K562 (cell line): ENCODE results near the gene WHAMM. TPM values are rescaled to one million over a fixed set of nuclear protein-coding genes. Genes with fewer than 3 reads are reported as not detected.

Experiments
- ATAC-seq: fragments of 200-7000 bp; cut with Tn5 transposase; 3 replicates; pipeline ENCODE4 v1.9.1; 2020; ENCODE audit warnings: moderate library complexity
- BruUV-seq: library from RNA; stranded (reverse); fragments of 400-500 nt; replicated peaks from 2 replicates; lab custom pipeline; 2021; lab: Mats Ljungman, UMichigan
- CTCF ChIA-PET: fragments of 300-600 bp; formaldehyde crosslinking; extraction: SDS; loops from one replicate; lab custom pipeline; 2021; ENCODE audit warnings: low intra/inter-chr PET ratio; lab: Yijun Ruan, JAX
- POLR2A ChIA-PET: fragments of 300-600, 350-650 bp; sonication (Branson Sonifier 250); formaldehyde crosslinking; extraction: SDS; loops from one replicate; lab custom pipeline; 2021; ENCODE audit warnings: antibody characterized with exemption, inconsistent platforms; lab: Yijun Ruan, JAX
- DNase-seq, 4 experiments: peaks; one replicate each; pipeline versions ENCODE4 v3.0.0 to v3.0.0-alpha.2; 2011 to 2018; ENCODE audit warnings: low spot score in 3 of 4, mixed read lengths in 3 of 4; ENCODE audit errors: extremely low read depth in 1 of 4
- FAIRE-seq: peaks from 2 replicates; lab custom pipeline; 2011; peaks lifted over from hg19 to GRCh38; lab: Jason Lieb, UNC
- H2AFZ ChIP-seq: 2 replicates; pipeline ENCODE4 v1.6.0; 2011; ENCODE audit warnings: low read depth, low read length, control low read depth, inconsistent platforms
- H3K27ac ChIP-seq: fragments of 200-600 bp; 3 replicates; pipeline ENCODE4 v1.8.0; 2011; ENCODE audit warnings: low read depth, mild to moderate bottlenecking, control low read depth, inconsistent platforms, low read length, moderate library complexity, mixed read lengths; ENCODE audit errors: extremely low read depth
- H3K27me3 ChIP-seq, 2 experiments: fragments of 300-600 bp in 1 of 2; 2 replicates in 1 of 2; 3 replicates in 1 of 2; pipeline versions ENCODE4 v1.6.0 to v1.8.0; 2011; ENCODE audit warnings: inconsistent platforms in 2 of 2, low read length in 2 of 2, mild to moderate bottlenecking in 1 of 2, mixed read lengths in 1 of 2, moderate library complexity in 1 of 2; ENCODE audit not compliant: control insufficient read depth in 2 of 2, insufficient read depth in 2 of 2
- H3K36me3 ChIP-seq: fragments of 300-600 bp; 3 replicates; pipeline ENCODE4 v1.8.0; 2011; ENCODE audit warnings: mild to moderate bottlenecking, low read length, inconsistent platforms; ENCODE audit not compliant: control insufficient read depth, insufficient read depth
- H3K4me1 ChIP-seq, 2 experiments: fragments of 200-600 bp in 1 of 2; replicated peaks in 1 of 2; 2 replicates in 1 of 2; 3 replicates in 1 of 2; pipeline versions ENCODE4 v1.5.1 to v1.8.0; 2011; ENCODE audit warnings: inconsistent platforms in 2 of 2, low read length in 2 of 2, mild to moderate bottlenecking in 1 of 2, mixed read lengths in 1 of 2, moderate library complexity in 1 of 2; ENCODE audit not compliant: control insufficient read depth in 2 of 2, insufficient read depth in 2 of 2
- H3K4me2 ChIP-seq: 2 replicates; pipeline ENCODE4 v1.6.1; 2011; ENCODE audit warnings: low read length, control low read depth, inconsistent platforms, mixed read lengths; ENCODE audit not compliant: insufficient read depth
- H3K4me3 ChIP-seq: fragments of 200-600 bp; sonication (generic), shearing (Covaris generic); 2 replicates; pipeline ENCODE4 v1.5.1; 2016; ENCODE audit warnings: control low read depth, inconsistent platforms
- H3K79me2 ChIP-seq: fragments of 200-600 bp; 3 replicates; pipeline ENCODE4 v1.8.0; 2011; ENCODE audit warnings: low read length, inconsistent platforms; ENCODE audit not compliant: control insufficient read depth, insufficient read depth
- H3K9ac ChIP-seq, 2 experiments: 2 replicates each; pipeline versions ENCODE4 v1.6.0 to v1.6.1; 2011; ENCODE audit warnings: low read depth in 2 of 2, low read length in 2 of 2, control low read depth in 1 of 2, inconsistent platforms in 1 of 2, mild to moderate bottlenecking in 1 of 2, mixed read lengths in 1 of 2; ENCODE audit not compliant: insufficient read depth in 1 of 2
- H3K9me1 ChIP-seq: one replicate; pipeline ENCODE4 v1.6.0; 2011; ENCODE audit warnings: inconsistent platforms, mild to moderate bottlenecking, low read length, moderate library complexity; ENCODE audit not compliant: control insufficient read depth, insufficient read depth
- H3K9me3 ChIP-seq: replicated peaks from 2 replicates; pipeline ENCODE4 v1.5.1; 2011; ENCODE audit warnings: low read depth, low read length, inconsistent platforms; ENCODE audit not compliant: control insufficient read depth, insufficient read depth
- H4K20me1 ChIP-seq: replicated peaks from 2 replicates; pipeline ENCODE4 v1.6.1; 2011; ENCODE audit warnings: low read length, inconsistent platforms, mixed read lengths; ENCODE audit not compliant: control insufficient read depth, insufficient read depth
- C11orf30 ChIP-seq: fragments of 450-650 bp; IDR thresholded peaks from 2 replicates; pipeline ENCODE4 v1.6.1; 2016; ENCODE audit warnings: low read depth, mild to moderate bottlenecking
- GTF2E2 ChIP-seq: fragments of 200-800 bp; sonication (Bioruptor generic); IDR thresholded peaks from 2 replicates; pipeline ENCODE4 v1.6.1; 2016; ENCODE audit warnings: missing genetic modification characterization, missing compliant biosample characterization
- HMG20B ChIP-seq: fragments of 250-450 bp; sonication (Bioruptor Pico); IDR thresholded peaks from 2 replicates; pipeline ENCODE4 v1.5.0; 2021; ENCODE audit warnings: mild to moderate bottlenecking
- MAFF ChIP-seq: IDR thresholded peaks from 2 replicates; pipeline ENCODE4 v1.6.1; 2012; ENCODE audit warnings: low read length, improper control_type of control experiment
- MAFG ChIP-seq: fragments of 450-650 bp; conservative IDR thresholded peaks from 2 replicates; pipeline ENCODE4 v1.6.1; 2016; ENCODE audit warnings: missing genetic modification characterization, missing compliant biosample characterization
- MAFK ChIP-seq: IDR thresholded peaks from 2 replicates; pipeline ENCODE4 v1.6.1; 2011; ENCODE audit warnings: low read length, improper control_type of control experiment
- MYC ChIP-seq, 2 experiments: fragments of 250-450 bp in 1 of 2; sonication (Bioruptor Pico) in 1 of 2; IDR thresholded peaks; 2 replicates each; pipeline versions ENCODE4 v1.5.1 to v1.6.1; 2012 to 2021; ENCODE audit warnings: low read depth in 2 of 2, borderline replicate concordance in 1 of 2, improper control_type of control experiment in 1 of 2, low read length in 1 of 2, mild to moderate bottlenecking in 1 of 2, moderate library complexity in 1 of 2
- NFE2L1 ChIP-seq: fragments of 450-650 bp; IDR thresholded peaks from 2 replicates; pipeline ENCODE4 v1.6.1; 2016; ENCODE audit warnings: missing genetic modification characterization, low read depth, mild to moderate bottlenecking, missing compliant biosample characterization, moderate library complexity, borderline replicate concordance
- SMAD2 ChIP-seq: fragments of 150-350 bp; IDR thresholded peaks from 2 replicates; pipeline ENCODE4 v1.6.1; 2014; ENCODE audit warnings: low read depth, mild to moderate bottlenecking, low read length
- ZFP1 ChIP-seq: fragments of 450-650 bp; formaldehyde crosslinking; IDR thresholded peaks from 2 replicates; pipeline ENCODE4 v1.4.0; 2020; ENCODE audit warnings: mild to moderate bottlenecking, mixed read lengths
- ZNF316 ChIP-seq: fragments of 450-650 bp; IDR thresholded peaks from 2 replicates; pipeline ENCODE4 v1.6.1; 2016
- WGBS: fragments of 100-300 bp; shearing (Covaris generic); methylation state at CpG from one replicate; pipeline ENCODE4 v1.1.6; 2016; ENCODE audit warnings: low coverage, mixed read lengths; ENCODE audit not compliant: insufficient coverage; ENCODE audit errors: missing lambda C conversion rate; 5-methylcytosine and 5-hydroxymethylcytosine counted together
- in situ Hi-C: fragments of 300-500 bp; cut with MboI; formaldehyde crosslinking; loops from 4 replicates; pipeline ENCODE4 v1.15.0; 2018; ENCODE audit warnings: inconsistent platforms, mixed read lengths
- intact Hi-C: fragments of 100-400 bp; cut with micrococcal nuclease; formaldehyde crosslinking; loops from 2 replicates; pipeline ENCODE4 v1.14.2; 2022
- polyA plus RNA-seq, 8 experiments: library from polyadenylated mRNA; depleted of rRNA in 4 of 8; stranded (reverse) in 5 of 8; unstranded in 3 of 8; fragments of >200 nt; fragmentation: Nextera tagmentation in 2 of 8; fragmentation: Illumina TruSeq in 1 of 8; extraction: Ambion mirVana in 2 of 8; extraction: Trizol in 1 of 8; gene quantifications; 2 replicates each; pipeline versions ENCODE4 v1.2.1 to v1.2.3, GENCODE V29; 2011 to 2014; ENCODE audit warnings: inconsistent platforms in 1 of 8, missing spikeins in 1 of 8
- total RNA-seq, 7 experiments: library from RNA; depleted of rRNA in 6 of 7; stranded (reverse); fragments of >200 nt in 6 of 7; fragmentation: Illumina TruSeq in 2 of 7; extraction: Trizol in 2 of 7; gene quantifications; 2 replicates each; pipeline versions ENCODE4 v1.2.1 to v1.2.3, GENCODE V29; 2011 to 2021; ENCODE audit warnings: low replicate concordance in 1 of 7
- TF ChIP-seq, protein P1 (sequence below), 2 experiments: IDR thresholded peaks in 1 of 2; conservative IDR thresholded peaks in 1 of 2; 2 replicates each; pipeline ENCODE4 v1.6.1; 2016; ENCODE audit warnings: low read depth in 2 of 2, mild to moderate bottlenecking in 1 of 2, missing compliant biosample characterization in 1 of 2, missing genetic modification characterization in 1 of 2, moderate library complexity in 1 of 2

Gene WHAMM
- total and polyA plus RNA-seq, 9 of the 15 experiments (the other 6 are each of a cell fraction or from before 2014, with no cell fraction given): 2.0 to 4.8 (median 3.6) TPM

DNA sequence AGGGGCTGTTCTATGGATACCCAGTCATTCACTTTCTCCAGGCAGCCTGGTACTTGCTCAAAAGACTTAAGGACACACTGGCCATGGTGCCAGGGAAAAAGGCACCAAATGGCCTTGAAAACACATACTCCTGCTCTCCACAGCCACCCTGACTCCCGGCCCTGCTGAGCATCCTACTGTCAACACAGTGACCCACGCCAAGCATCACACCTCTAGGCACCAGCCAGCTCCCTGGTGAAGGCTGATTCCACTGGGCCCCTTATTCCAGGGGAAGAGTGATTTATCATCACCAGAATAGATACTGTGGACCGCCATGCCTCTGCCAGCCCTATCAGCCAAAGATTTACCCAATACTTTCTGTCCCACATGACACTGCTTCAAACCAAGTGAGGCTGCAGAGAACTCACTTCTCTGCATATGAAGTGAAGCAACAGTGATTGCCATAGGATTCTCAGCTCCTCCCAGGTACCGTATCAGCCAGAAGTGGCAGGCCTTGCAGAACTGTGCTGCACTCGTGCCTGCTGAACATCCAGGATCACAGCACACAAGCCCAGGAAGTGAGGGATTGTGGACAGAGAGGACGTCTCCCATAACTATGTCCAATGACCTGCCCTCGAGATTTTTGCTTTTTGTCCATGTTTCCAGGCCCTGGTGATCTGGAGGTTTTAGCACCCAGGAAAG is 63.7 kb downstream of the WHAMM start:
- DNase-seq: no peak
- no peak for ATAC-seq
- H3K4me1 ChIP-seq: peaks cover 0 to 7% of the 10 kb centered on the region in 2 experiments; a peak in 3 of 5 replicates

DNA sequence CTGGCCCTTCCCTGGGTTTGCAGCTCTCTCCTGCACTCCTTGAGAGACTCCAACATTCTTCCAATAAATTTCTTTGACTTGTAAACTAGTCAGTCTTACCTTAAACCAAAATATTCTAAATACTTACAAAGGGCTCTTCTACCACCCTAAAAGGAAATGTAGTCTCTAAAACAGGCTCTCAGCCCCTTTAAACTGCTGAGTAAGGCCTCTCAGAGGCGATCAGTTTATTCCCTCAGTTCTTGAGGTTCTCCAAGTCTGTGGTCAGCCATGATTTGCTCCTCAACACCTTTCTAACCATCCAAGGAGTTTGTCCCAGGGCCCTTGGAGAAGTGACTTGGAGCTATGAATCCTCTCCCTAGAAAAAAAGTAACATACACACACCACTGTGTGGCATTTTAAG is 64.8 kb downstream of the WHAMM start:
- 5% methylated on average over 1 of the region's 1 CpG for WGBS
- Histone ChIP-seq H3K9me3 (no peaks in the 10 kb centered on the region), H3K4me3 (no peak overlapping the region), H3K9ac (no peak overlapping the region), H3K27ac (no peak overlapping the region), H3K27me3 (peaks cover 36 to 65% of the 10 kb centered on the region in 2 experiments), H4K20me1 (no peaks in the 10 kb centered on the region), H3K36me3 (no peaks in the 10 kb centered on the region), H3K9me1 (no peaks in the 10 kb centered on the region), H2AFZ (no peak overlapping the region), H3K4me2 (no peak overlapping the region), H3K4me1 (peaks cover 0 to 7% of the 10 kb centered on the region in 2 experiments; a peak in 3 of 5 replicates), H3K79me2 (no peaks in the 10 kb centered on the region)
- FAIRE-seq (no peak), ATAC-seq (no peak), DNase-seq (no peak)
- no TSS peak for BruUV-seq
- in situ Hi-C loops: no loop called here
- TF ChIP-seq MAFG (tag): peak; percentile 67
- no peak for TF ChIP-seq SMAD2
- TF ChIP-seq HMG20B: no peak
- peak; percentile 67 for TF ChIP-seq ZNF316
- TF ChIP-seq, protein P1, sequence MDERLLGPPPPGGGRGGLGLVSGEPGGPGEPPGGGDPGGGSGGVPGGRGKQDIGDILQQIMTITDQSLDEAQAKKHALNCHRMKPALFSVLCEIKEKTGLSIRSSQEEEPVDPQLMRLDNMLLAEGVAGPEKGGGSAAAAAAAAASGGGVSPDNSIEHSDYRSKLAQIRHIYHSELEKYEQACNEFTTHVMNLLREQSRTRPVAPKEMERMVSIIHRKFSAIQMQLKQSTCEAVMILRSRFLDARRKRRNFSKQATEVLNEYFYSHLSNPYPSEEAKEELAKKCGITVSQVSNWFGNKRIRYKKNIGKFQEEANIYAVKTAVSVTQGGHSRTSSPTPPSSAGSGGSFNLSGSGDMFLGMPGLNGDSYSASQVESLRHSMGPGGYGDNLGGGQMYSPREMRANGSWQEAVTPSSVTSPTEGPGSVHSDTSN (CRISPR knock-in tag; IDR thresholded peaks at IDR 0.05; ENCODE audit: low read depth): no peak
- TF ChIP-seq, protein P1 (tag; conservative IDR thresholded peaks at IDR 0.05; ENCODE audit: low read depth): no peak
- peak; percentile 49 for TF ChIP-seq MAFF
- TF ChIP-seq NFE2L1: no peak
- TF ChIP-seq GTF2E2 (tag): no peak
- TF ChIP-seq C11orf30: peak; percentile 60; the same call in 1 of the 2 replicates
- peak; percentile 21; the same call in 1 of the 2 replicates for TF ChIP-seq MAFK
- TF ChIP-seq MYC (IDR thresholded peaks at IDR 0.05; ENCODE audit: low read depth, low read length): no peak
- no peak for TF ChIP-seq MYC (CRISPR knock-in tag; IDR thresholded peaks at IDR 0.05; ENCODE audit: borderline replicate concordance, low read depth)
- ChIA-PET CTCF (no interaction called here), POLR2A (interaction anchor here (1.1 kb wide), 1 partner anchor 9 kb away, joined by 4 read pairs; no protein-coding TSS in a partner anchor)
- intact Hi-C loops: no loop called here

More for the DNA sequence above, 63.7 kb downstream of the WHAMM start:
- no peaks in the 10 kb centered on the region for H3K9me3 ChIP-seq
- no peak for TF ChIP-seq ZFP1 (CRISPR knock-in tag)
- no peak overlapping the region; a peak in 1 of 4 replicates for H3K9ac ChIP-seq
- H3K9me1 ChIP-seq: no peaks in the 10 kb centered on the region
- no peaks in the 10 kb centered on the region for H3K79me2 ChIP-seq
- POLR2A ChIA-PET: no interaction called here
- in situ Hi-C loops (no loop called here), intact Hi-C loops (no loop called here)
- 6% methylated on average over 7 of the region's 7 CpGs for WGBS
- no peak for FAIRE-seq
- H3K27ac ChIP-seq: no peak overlapping the region
- H4K20me1 ChIP-seq: no peaks in the 10 kb centered on the region
- no peak overlapping the region for H3K4me3 ChIP-seq
- BruUV-seq: no TSS peak
- H3K4me2 ChIP-seq: no peak overlapping the region
- no peak overlapping the region for H2AFZ ChIP-seq
- peaks cover 36 to 62% of the 10 kb centered on the region in 2 experiments for H3K27me3 ChIP-seq
- CTCF ChIA-PET: no interaction called here
- H3K36me3 ChIP-seq: no peaks in the 10 kb centered on the region
